C4-2B (cell line): ENCODE measurements around the gene PDCL2.

Experiments used
- CTCF ChIP-seq: fragments of 450-650 bp; conservative IDR thresholded peaks from 2 replicates; pipeline ENCODE4 v1.5.1; 2017; ENCODE audit warnings: mild to moderate bottlenecking
- ZFX ChIP-seq: fragments of 450-650 bp; IDR thresholded peaks from 2 replicates; pipeline ENCODE4 v1.6.1; 2017

GRCh38 chr4:55636656-55636999 is 44.6 kb upstream of the PDCL2 start:
- TF ChIP-seq CTCF = no peak
- TF ChIP-seq ZFX = no peak
